Measurements from ENCODE around the gene CHAT. TPM values are rescaled to one million over a fixed set of nuclear protein-coding genes. Genes with fewer than 3 reads are reported as not detected.

Gene CHAT
- total RNA-seq, 2 donors from 2014 or later, result 0.26 TPM; not detected in 1

DNA sequence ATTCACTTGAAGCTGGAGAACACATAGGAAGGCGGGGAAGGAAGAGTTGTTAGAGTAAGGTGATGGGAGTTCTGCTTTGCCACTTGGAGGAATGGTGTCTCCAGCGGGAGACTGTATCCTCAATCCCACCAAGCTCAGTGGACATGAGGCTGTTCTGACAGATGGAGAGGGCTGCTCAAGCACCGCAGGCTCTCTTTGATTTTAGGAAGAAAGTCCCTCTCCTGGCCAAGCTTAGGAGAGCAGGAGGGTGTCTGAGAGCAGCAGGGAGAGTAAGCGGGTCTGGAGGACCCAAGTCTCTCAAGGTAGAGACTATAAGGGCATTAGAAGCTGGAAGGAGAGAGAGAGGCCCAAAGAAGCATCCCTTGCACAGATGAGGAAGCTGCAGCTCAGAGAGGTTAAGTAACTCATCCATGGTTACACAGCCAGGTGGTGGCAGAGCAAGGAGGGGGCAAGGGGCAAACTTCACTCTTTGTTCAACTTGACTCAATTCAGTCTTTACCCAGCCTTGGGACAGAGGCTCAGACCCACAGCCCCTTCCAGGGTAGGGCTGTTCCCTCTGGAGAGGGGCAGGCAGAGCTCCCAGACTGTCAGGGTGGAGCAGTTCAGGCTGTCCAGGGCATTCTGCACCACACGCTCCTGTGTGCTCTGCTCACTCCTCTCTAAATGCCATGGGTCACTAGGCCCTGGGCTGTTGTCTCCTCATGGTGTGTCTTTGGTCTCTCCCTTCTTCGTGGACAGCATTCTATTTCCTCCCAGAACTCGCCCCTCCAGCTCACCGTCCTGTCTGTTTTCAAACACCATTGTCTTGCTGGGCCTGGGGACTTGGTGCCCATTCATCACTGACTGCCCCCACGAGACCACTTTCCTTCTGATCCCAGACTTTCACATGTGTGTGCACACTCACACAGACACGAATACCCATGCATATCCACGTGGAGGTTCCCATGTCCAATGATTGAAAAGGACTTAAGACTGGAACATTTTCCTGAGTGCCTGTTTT is 8.9 kb downstream of the CHAT start:
- intact Hi-C loops (cut with DNase I), result no loop called here
- 54 to 64% methylated on average over 11 of the region's 11 CpGs for WGBS, 2 donors

DNA sequence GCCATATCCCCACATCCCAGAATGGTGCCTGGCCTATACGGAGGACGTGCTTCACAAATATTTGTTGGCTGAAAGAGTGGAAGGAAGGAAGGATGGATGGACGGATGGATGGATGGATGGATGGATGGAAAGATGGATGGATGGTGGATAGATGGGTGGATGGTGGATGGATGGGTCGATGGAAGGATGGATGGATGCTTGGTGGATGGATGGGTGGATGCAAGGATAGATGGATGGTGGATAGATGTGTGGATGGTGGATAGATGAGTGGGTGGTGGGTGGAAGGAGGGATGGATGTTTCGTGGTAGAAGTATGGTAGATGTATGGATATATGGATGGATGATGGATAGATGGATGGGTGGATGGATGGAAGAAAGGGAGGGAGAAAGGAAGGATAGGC is 10.8 kb downstream of the CHAT start:
- H3K36me3 ChIP-seq (replicated peaks in 1 of 2; ENCODE audit: insufficient read depth in 1 of 2, low read depth in 2 of 2), result no peaks in the 10 kb centered on the region
- 49 to 52% methylated on average over 5 of the region's 5 CpGs for WGBS, 2 donors
- H3K27me3 ChIP-seq, result no peaks in the 10 kb centered on the region
- no peak for ATAC-seq
- TF ChIP-seq POLR2A (IDR thresholded peaks at IDR 0.05), result no peak
- TF ChIP-seq, protein P1, sequence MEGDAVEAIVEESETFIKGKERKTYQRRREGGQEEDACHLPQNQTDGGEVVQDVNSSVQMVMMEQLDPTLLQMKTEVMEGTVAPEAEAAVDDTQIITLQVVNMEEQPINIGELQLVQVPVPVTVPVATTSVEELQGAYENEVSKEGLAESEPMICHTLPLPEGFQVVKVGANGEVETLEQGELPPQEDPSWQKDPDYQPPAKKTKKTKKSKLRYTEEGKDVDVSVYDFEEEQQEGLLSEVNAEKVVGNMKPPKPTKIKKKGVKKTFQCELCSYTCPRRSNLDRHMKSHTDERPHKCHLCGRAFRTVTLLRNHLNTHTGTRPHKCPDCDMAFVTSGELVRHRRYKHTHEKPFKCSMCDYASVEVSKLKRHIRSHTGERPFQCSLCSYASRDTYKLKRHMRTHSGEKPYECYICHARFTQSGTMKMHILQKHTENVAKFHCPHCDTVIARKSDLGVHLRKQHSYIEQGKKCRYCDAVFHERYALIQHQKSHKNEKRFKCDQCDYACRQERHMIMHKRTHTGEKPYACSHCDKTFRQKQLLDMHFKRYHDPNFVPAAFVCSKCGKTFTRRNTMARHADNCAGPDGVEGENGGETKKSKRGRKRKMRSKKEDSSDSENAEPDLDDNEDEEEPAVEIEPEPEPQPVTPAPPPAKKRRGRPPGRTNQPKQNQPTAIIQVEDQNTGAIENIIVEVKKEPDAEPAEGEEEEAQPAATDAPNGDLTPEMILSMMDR (IDR thresholded peaks at IDR 0.05), result no peak
- no peak overlapping the region for H3K4me3 ChIP-seq
- H3K4me1 ChIP-seq, result no peaks in the 10 kb centered on the region
- no peak overlapping the region for H3K27ac ChIP-seq
- no peak for DNase-seq
- intact Hi-C loops (cut with DNase I), result no loop called here
- H3K9me3 ChIP-seq, result no peaks in the 10 kb centered on the region

More for the DNA sequence above, 8.9 kb downstream of the CHAT start:
- DNase-seq, result no peak
- Histone ChIP-seq H3K9me3 (no peaks in the 10 kb centered on the region), H3K27me3 (no peaks in the 10 kb centered on the region), H3K27ac (no peak overlapping the region), H3K4me3 (no peak overlapping the region), H3K4me1 (no peaks in the 10 kb centered on the region), H3K36me3 (replicated peaks in 1 of 2; ENCODE audit: insufficient read depth in 1 of 2, low read depth in 2 of 2) (no peaks in the 10 kb centered on the region)
- TF ChIP-seq, protein P1 (IDR thresholded peaks at IDR 0.05), result no peak
- TF ChIP-seq POLR2A (IDR thresholded peaks at IDR 0.05), result no peak
- ATAC-seq, result no peak

DNA sequence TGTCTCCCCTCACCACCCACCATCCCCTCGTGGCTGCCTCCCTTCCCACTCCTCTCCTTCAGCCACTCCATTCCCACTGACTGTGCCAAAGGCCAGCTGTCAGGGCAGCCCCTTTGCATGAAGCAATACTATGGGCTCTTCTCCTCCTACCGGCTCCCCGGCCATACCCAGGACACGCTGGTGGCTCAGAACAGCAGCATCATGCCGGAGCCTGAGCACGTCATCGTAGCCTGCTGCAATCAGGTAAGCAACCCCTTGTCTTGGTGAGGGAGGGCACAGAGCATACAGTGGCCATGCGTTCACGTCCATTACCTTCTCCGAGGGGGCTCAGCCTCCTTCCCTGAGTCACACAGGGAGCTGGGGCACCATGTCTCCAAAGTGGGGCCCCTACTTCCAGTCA is 11.6 kb downstream of the CHAT start:
- Histone ChIP-seq H3K36me3 (replicated peaks in 1 of 2; ENCODE audit: insufficient read depth in 1 of 2, low read depth in 2 of 2) (no peaks in the 10 kb centered on the region), H3K27ac (no peak overlapping the region), H3K4me3 (no peak overlapping the region), H3K27me3 (no peaks in the 10 kb centered on the region), H3K9me3 (no peaks in the 10 kb centered on the region), H3K4me1 (no peaks in the 10 kb centered on the region)
- ATAC-seq (no peak), DNase-seq (no peak)
- no peak for TF ChIP-seq POLR2A (IDR thresholded peaks at IDR 0.05)
- TF ChIP-seq, protein P1 (IDR thresholded peaks at IDR 0.05), result no peak
- intact Hi-C loops (cut with DNase I), result no loop called here
- WGBS, 2 donors, result 57 to 62% methylated on average over 10 of the region's 10 CpGs

DNA sequence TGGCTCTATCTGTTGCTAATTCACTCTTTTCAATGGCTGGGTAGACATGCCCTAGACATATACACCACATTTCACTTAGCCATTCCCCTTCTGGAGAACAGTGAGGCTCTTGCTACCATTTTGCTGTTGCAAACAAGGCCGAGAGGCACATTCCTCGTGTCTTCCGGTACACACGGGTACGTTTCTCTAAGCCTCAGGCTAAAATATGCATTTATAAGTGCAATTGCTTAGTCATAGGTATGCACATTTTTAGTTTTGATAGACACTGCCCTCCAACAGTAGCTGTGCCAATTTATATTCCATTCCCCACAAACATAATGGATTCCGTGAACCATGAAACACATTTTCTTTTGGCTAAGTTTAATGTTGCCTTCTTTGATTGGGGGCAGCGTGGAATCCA is 13.2 kb downstream of the CHAT start:
- Histone ChIP-seq H3K36me3 (replicated peaks in 1 of 2; ENCODE audit: insufficient read depth in 1 of 2, low read depth in 2 of 2) (no peaks in the 10 kb centered on the region), H3K4me3 (no peak overlapping the region), H3K4me1 (no peaks in the 10 kb centered on the region), H3K27ac (no peak overlapping the region), H3K9me3 (no peaks in the 10 kb centered on the region), H3K27me3 (no peaks in the 10 kb centered on the region)
- no peak for DNase-seq
- intact Hi-C loops (cut with DNase I), result no loop called here
- TF ChIP-seq, protein P1 (IDR thresholded peaks at IDR 0.05), result no peak
- TF ChIP-seq POLR2A (IDR thresholded peaks at IDR 0.05), result no peak
- 86 to 87% methylated on average over 7 of the region's 7 CpGs for WGBS, 2 donors
- ATAC-seq, result no peak

All from body of pancreas (tissue), 4 donors.